Effector memory CD8-positive, alpha-beta T cell (primary cell): ENCODE measurements around the gene LPCAT4.

Source experiments
- ATAC-seq: fragments of 150-1000 bp; cut with Tn5 transposase; replicated peaks from 2 replicates; pipeline ENCODE4 v1.10.0; 2021; ENCODE audit warnings: mild to moderate bottlenecking, moderate library complexity
- DNase-seq, 3 experiments: peaks; one replicate each; pipeline ENCODE4 v3.0.0; 2021
- H3K27ac Mint-ChIP-seq, 2 donors: one replicate each; pipeline ENCODE4 v1.8.0; 2022; ENCODE audit warnings: mild to moderate bottlenecking in 2 of 2, mixed read lengths in 2 of 2, moderate library complexity in 2 of 2
- H3K27me3 Mint-ChIP-seq, 2 donors: one replicate each; pipeline ENCODE4 v1.8.0; 2022; ENCODE audit warnings: mixed read lengths in 2 of 2
- H3K36me3 Mint-ChIP-seq: one replicate; pipeline ENCODE4 v1.8.0; 2022; ENCODE audit warnings: mild to moderate bottlenecking, moderate library complexity, mixed read lengths; ENCODE audit not compliant: insufficient read depth
- H3K4me1 Mint-ChIP-seq, 2 donors: one replicate each; pipeline ENCODE4 v1.8.0; 2022; ENCODE audit warnings: low read depth in 2 of 2, mixed read lengths in 2 of 2
- H3K4me3 Mint-ChIP-seq, 2 donors: one replicate each; pipeline ENCODE4 v1.8.0; 2022; ENCODE audit warnings: mild to moderate bottlenecking in 2 of 2, mixed read lengths in 2 of 2, moderate library complexity in 2 of 2
- H3K9me3 Mint-ChIP-seq, 2 donors: one replicate each; pipeline ENCODE4 v1.8.0; 2022; ENCODE audit warnings: mixed read lengths in 2 of 2

The LPCAT4 gene

GRCh38 chr15:34324933-34325332, 42.1 kb downstream of the LPCAT4 start:
- Mint-ChIP-seq H3K27me3 (no peaks in the 10 kb centered on the region), H3K36me3 (peaks cover 3% of the 10 kb centered on the region), H3K9me3 (no peaks in the 10 kb centered on the region), H3K27ac (no peak overlapping the region), H3K4me3 (no peak overlapping the region), H3K4me1 (peaks cover 3 to 7% of the 10 kb centered on the region in 2 donors)
- DNase-seq (no peak), ATAC-seq (no peak)

GRCh38 chr15:34323217-34323616, 43.8 kb downstream of the LPCAT4 start:
- no peak overlapping the region for H3K4me3 Mint-ChIP-seq
- peaks cover 7 to 8% of the 10 kb centered on the region in 2 donors for H3K4me1 Mint-ChIP-seq
- no peaks in the 10 kb centered on the region for H3K27me3 Mint-ChIP-seq
- no peak overlapping the region for H3K27ac Mint-ChIP-seq
- H3K9me3 Mint-ChIP-seq, result no peaks in the 10 kb centered on the region
- ATAC-seq (no peak), DNase-seq (no peak)
- peaks cover 3% of the 10 kb centered on the region for H3K36me3 Mint-ChIP-seq

GRCh38 chr15:34318277-34319079, 48.5 kb downstream of the LPCAT4 start:
- H3K4me3 Mint-ChIP-seq, result peak overlapping the region; percentile 82 to 83
- peak; percentile 58 for ATAC-seq
- H3K36me3 Mint-ChIP-seq, result peaks cover 3% of the 10 kb centered on the region
- H3K27ac Mint-ChIP-seq, result peak overlapping the region; percentile 62 to 90
- no peaks in the 10 kb centered on the region for H3K9me3 Mint-ChIP-seq
- H3K4me1 Mint-ChIP-seq, result peaks cover 10 to 12% of the 10 kb centered on the region in 2 donors
- no peak for DNase-seq
- no peaks in the 10 kb centered on the region for H3K27me3 Mint-ChIP-seq

- Mint-ChIP-seq H3K4me3 (no peak overlapping the region), H3K9me3 (no peaks in the 10 kb centered on the region), H3K27ac (peak overlapping the region in 1 of 2 donors; percentile 30), H3K36me3 (no peaks in the 10 kb centered on the region), H3K27me3 (no peaks in the 10 kb centered on the region), H3K4me1 (peaks cover 12 to 21% of the 10 kb centered on the region in 2 donors)
- DNase-seq, result no peak
- no peak for ATAC-seq
Observed at GRCh38 chr15:34314491-34315490, 52.2 kb downstream of the LPCAT4 start.

- DNase-seq (no peak), ATAC-seq (no peak)
- no peaks in the 10 kb centered on the region for H3K36me3 Mint-ChIP-seq
- H3K4me3 Mint-ChIP-seq, result no peak overlapping the region
- no peak overlapping the region for H3K27ac Mint-ChIP-seq
- peaks cover 3 to 11% of the 10 kb centered on the region in 2 donors for H3K4me1 Mint-ChIP-seq
- no peaks in the 10 kb centered on the region for H3K9me3 Mint-ChIP-seq
- no peaks in the 10 kb centered on the region for H3K27me3 Mint-ChIP-seq
Observed at GRCh38 chr15:34311563-34311962, 55.4 kb downstream of the LPCAT4 start.
